Measurements from ENCODE around the gene SUSD1.

Gene SUSD1

GRCh38 chr9:112120439-112120925 lies 54.6 kb downstream of the SUSD1 start:
- TF ChIP-seq, protein P1, sequence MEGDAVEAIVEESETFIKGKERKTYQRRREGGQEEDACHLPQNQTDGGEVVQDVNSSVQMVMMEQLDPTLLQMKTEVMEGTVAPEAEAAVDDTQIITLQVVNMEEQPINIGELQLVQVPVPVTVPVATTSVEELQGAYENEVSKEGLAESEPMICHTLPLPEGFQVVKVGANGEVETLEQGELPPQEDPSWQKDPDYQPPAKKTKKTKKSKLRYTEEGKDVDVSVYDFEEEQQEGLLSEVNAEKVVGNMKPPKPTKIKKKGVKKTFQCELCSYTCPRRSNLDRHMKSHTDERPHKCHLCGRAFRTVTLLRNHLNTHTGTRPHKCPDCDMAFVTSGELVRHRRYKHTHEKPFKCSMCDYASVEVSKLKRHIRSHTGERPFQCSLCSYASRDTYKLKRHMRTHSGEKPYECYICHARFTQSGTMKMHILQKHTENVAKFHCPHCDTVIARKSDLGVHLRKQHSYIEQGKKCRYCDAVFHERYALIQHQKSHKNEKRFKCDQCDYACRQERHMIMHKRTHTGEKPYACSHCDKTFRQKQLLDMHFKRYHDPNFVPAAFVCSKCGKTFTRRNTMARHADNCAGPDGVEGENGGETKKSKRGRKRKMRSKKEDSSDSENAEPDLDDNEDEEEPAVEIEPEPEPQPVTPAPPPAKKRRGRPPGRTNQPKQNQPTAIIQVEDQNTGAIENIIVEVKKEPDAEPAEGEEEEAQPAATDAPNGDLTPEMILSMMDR (IDR thresholded peaks at IDR 0.05; ENCODE audit: control extremely low read depth, extremely low read depth, low read depth, missing control alignments), result no peak
- CTCF ChIA-PET, result interaction anchor here (0.8 to 3.8 kb wide), 7 partner anchors 9 to 242 kb away, joined by 3 to 27 read pairs (median 4); no protein-coding TSS in a partner anchor
- POLR2A ChIA-PET, result no interaction called here
- DNase-seq (ENCODE audit: extremely low spot score), result no peak

DNA sequence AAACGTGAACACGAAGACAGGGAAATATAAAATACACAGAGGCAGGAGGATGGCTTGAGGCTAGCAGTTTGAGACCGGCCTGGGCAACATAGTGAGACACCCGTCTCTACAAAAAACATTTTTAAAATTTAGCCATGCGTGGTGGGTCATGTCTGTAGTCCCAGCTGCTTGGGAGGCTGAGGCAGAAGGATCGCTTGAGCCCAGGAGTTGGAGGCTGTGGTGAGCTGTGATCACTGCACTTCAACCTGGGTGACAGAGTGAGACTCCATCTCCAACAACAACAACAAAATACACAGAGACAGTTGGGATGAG lies 55.1 kb downstream of the SUSD1 start:
- ChIA-PET CTCF (interaction anchor here (1.0 to 3.8 kb wide), 6 partner anchors 8 to 242 kb away, joined by 3 to 27 read pairs (median 4); no protein-coding TSS in a partner anchor), POLR2A (no interaction called here)
- DNase-seq (ENCODE audit: extremely low spot score), result no peak
- TF ChIP-seq, protein P1 (IDR thresholded peaks at IDR 0.05; ENCODE audit: control extremely low read depth, extremely low read depth, low read depth, missing control alignments), result no peak

DNA sequence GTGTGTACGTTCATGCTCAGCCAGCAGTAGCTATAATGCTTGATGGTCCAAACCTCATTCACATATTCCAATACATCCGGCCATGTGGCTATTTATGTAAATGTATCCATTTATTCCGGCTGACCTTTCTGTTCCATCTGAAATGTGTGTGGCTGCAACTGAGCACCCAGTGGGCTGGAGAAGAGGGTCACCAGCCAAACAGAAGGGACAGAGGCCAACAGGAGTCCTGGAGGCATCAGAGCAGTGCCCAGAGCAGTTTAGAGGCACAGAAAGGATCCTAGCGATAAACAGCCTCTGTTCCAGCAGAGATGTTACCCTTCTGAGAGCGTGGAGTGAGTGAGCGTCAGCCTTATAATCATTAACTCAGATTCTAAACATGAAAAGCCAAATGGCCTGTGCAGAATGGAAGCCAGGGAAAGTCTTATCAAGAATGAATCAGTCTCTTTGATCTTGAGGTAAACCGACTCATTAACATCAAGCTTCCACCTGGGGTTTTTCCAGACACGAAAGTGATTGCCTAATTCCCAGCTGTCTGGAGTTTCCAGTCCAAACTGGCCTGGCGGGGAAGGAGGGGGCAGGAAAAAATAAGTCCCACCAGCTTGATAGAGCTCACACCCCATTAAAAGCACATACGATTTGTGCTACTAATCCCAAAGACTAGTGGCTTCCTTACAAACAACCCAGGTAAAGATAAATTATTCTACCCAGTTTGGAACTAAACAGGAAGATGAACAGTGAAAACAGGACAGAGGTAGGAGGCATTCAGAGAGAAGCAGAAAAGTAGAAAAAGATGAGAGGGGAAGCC lies 55.7 kb downstream of the SUSD1 start:
- TF ChIP-seq, protein P1 (IDR thresholded peaks at IDR 0.05; ENCODE audit: control extremely low read depth, extremely low read depth, low read depth, missing control alignments), result no peak
- ChIA-PET CTCF (interaction anchor here (1.2 to 3.8 kb wide), 3 partner anchors 13 to 243 kb away, joined by 3 to 27 read pairs (median 7); no protein-coding TSS in a partner anchor), POLR2A (no interaction called here)
- no peak for DNase-seq (ENCODE audit: extremely low spot score)

DNA sequence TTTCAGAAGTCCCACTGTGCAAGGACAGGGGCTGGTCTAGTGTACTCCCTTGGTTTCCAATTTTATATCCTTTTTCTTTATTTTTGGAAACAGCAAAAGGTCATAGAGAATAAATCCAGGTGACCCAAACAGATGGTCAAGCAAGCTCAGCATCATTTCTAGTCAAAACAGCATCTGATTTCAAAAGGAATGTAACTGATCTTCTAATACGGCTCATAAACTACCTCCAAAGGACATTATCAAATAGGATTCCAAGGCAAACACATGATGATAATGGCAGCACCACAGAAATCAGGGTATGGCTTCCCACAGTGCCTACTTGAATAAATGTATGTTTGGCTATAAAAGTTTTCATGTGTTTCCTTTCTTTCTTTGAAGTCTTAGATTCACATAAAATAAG lies 57.1 kb downstream of the SUSD1 start:
- DNase-seq (ENCODE audit: extremely low spot score), result no peak
- ChIA-PET CTCF (interaction anchor here (3.8 kb wide), 1 partner anchor 20 kb away, joined by 27 read pairs; no protein-coding TSS in a partner anchor), POLR2A (no interaction called here)
- TF ChIP-seq, protein P1 (IDR thresholded peaks at IDR 0.05; ENCODE audit: control extremely low read depth, extremely low read depth, low read depth, missing control alignments), result no peak

DNA sequence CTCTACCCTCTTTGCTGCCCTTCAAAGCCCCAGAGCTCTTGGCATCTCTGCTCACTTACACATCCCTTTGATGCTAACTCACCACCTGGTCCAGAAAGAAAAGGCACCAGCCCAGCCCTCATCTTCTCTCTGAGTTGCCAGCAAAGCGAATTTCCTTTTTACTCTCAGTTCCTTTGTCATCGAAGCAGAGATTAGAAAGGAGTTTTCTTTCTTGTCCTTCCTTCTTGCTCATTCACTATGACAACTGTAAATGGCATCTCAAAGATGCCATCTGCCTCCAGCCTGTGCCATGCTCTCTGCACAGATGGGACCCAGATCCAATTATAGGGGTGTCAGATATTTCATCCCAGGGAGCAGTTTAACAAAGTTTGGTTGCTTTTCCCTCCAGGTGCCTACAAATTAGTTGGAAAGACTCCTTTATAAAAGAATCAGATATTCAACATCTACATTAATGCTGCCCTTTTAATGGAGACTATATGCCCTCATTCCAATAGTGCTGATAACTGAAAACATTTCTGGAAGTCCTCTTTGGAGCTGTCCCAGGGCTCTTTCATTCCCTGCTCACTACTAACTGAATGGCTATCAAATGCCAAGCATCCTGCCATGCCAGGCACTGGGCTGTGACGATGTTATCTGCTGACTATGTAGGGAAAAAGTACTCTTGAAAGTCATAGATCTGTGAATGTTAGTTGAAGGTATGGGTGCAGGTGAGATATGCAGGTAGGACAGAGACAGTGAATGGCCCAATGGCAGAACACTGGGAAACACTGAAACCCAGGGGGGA lies 58.9 kb downstream of the SUSD1 start:
- POLR2A ChIA-PET, result no interaction called here
- TF ChIP-seq, protein P1 (IDR thresholded peaks at IDR 0.05; ENCODE audit: control extremely low read depth, extremely low read depth, low read depth, missing control alignments), result no peak
- no peak for DNase-seq (ENCODE audit: extremely low spot score)
- CTCF ChIA-PET, result interaction anchor here (1.3 kb wide), 1 partner anchor 15 kb away, joined by 3 read pairs; no protein-coding TSS in a partner anchor

- POLR2A ChIA-PET, result no interaction called here
- TF ChIP-seq, protein P1 (IDR thresholded peaks at IDR 0.05; ENCODE audit: control extremely low read depth, extremely low read depth, low read depth, missing control alignments), result no peak
- CTCF ChIA-PET, result interaction anchor here (1.5 to 3.3 kb wide), 3 partner anchors 17 to 246 kb away, joined by 3 to 43 read pairs (median 30); no protein-coding TSS in a partner anchor
- DNase-seq (ENCODE audit: extremely low spot score), result no peak
Observed at GRCh38 chr9:112115109-112115508, 60.0 kb downstream of the SUSD1 start.
